Astrocyte (in vitro differentiated cells and primary cell): Measurements from ENCODE around the gene HOXA5. TPM values are rescaled to one million over a fixed set of nuclear protein-coding genes. Genes with fewer than 3 reads are reported as not detected.

ENCODE experiments used
- DNase-seq: peaks from one replicate; pipeline ENCODE4 v3.0.0-alpha.2; 2010; ENCODE audit warnings: low read depth
- FAIRE-seq: peaks from 2 replicates; lab custom pipeline; 2011; peaks lifted over from hg19 to GRCh38; lab: Jason Lieb, UNC
- H2AFZ ChIP-seq: 2 replicates; pipeline ENCODE4 v1.6.0; 2012; ENCODE audit warnings: low read depth, low read length, inconsistent platforms
- H3K27ac ChIP-seq: 2 replicates; pipeline ENCODE4 v1.5.1; 2011; ENCODE audit warnings: low read depth, low read length, inconsistent platforms
- H3K27me3 ChIP-seq: 2 replicates; pipeline ENCODE4 v1.6.0; 2011; ENCODE audit warnings: low read length, inconsistent platforms; ENCODE audit not compliant: insufficient read depth
- H3K36me3 ChIP-seq: 2 replicates; pipeline ENCODE4 v1.5.1; 2011; ENCODE audit warnings: low read length, inconsistent platforms; ENCODE audit not compliant: insufficient read depth
- H3K4me1 ChIP-seq: 2 replicates; pipeline ENCODE4 v1.5.1; 2011; ENCODE audit warnings: low read length, inconsistent platforms; ENCODE audit not compliant: insufficient read depth
- H3K4me2 ChIP-seq: 2 replicates; pipeline ENCODE4 v1.6.0; 2012; ENCODE audit warnings: low read length, inconsistent platforms
- H3K4me3 ChIP-seq: 2 replicates; pipeline ENCODE4 v1.5.1; 2011; ENCODE audit warnings: low read depth, mild to moderate bottlenecking, low read length, inconsistent platforms; ENCODE audit not compliant: insufficient read depth
- H3K79me2 ChIP-seq: 2 replicates; pipeline ENCODE4 v1.6.0; 2012; ENCODE audit warnings: mild to moderate bottlenecking, low read length, inconsistent platforms; ENCODE audit not compliant: insufficient read depth
- H3K9ac ChIP-seq: 2 replicates; pipeline ENCODE4 v1.6.0; 2012; ENCODE audit warnings: mild to moderate bottlenecking, low read length, inconsistent platforms
- H3K9me3 ChIP-seq: 2 replicates; pipeline ENCODE4 v1.5.1; 2012; ENCODE audit warnings: low read depth, mild to moderate bottlenecking, low read length, inconsistent platforms; ENCODE audit not compliant: insufficient read depth
- H4K20me1 ChIP-seq: 2 replicates; pipeline ENCODE4 v1.6.0; 2012; ENCODE audit warnings: low read length, inconsistent platforms; ENCODE audit not compliant: insufficient read depth
- H3K27ac Mint-ChIP-seq: one replicate; pipeline ENCODE4 v1.8.0; 2021; ENCODE audit warnings: mild to moderate bottlenecking, mixed read lengths; ENCODE audit not compliant: unreplicated experiment
- H3K27me3 Mint-ChIP-seq: one replicate; pipeline ENCODE4 v1.8.0; 2021; ENCODE audit warnings: low read depth, mixed read lengths; ENCODE audit not compliant: unreplicated experiment
- H3K36me3 Mint-ChIP-seq: one replicate; pipeline ENCODE4 v1.8.0; 2021; ENCODE audit warnings: low read depth, mixed read lengths; ENCODE audit not compliant: unreplicated experiment
- H3K4me1 Mint-ChIP-seq: one replicate; pipeline ENCODE4 v1.8.0; 2021; ENCODE audit warnings: low read depth, mixed read lengths; ENCODE audit not compliant: unreplicated experiment
- H3K4me3 Mint-ChIP-seq: one replicate; pipeline ENCODE4 v1.8.0; 2021; ENCODE audit warnings: mild to moderate bottlenecking, moderate library complexity, mixed read lengths; ENCODE audit not compliant: unreplicated experiment
- H3K9me3 Mint-ChIP-seq: one replicate; pipeline ENCODE4 v1.8.0; 2021; ENCODE audit warnings: mild to moderate bottlenecking, mixed read lengths; ENCODE audit not compliant: unreplicated experiment
- CTCF ChIP-seq: IDR thresholded peaks from 2 replicates; pipeline ENCODE4 v1.5.1; 2011; ENCODE audit warnings: low read depth, mild to moderate bottlenecking, inconsistent platforms, low read length, moderate library complexity; ENCODE audit not compliant: insufficient read depth
- EZH2 ChIP-seq: IDR thresholded peaks from 2 replicates; pipeline ENCODE4 v1.6.1; 2012; ENCODE audit warnings: mild to moderate bottlenecking, low read length, inconsistent platforms; ENCODE audit not compliant: insufficient read depth
- total RNA-seq: library from RNA; stranded (reverse); gene quantifications from 2 replicates; pipeline ENCODE4 v1.2.1, GENCODE V29; 2021

HOXA5 gene
- total RNA-seq, 1 donor from 2014 or later, result not detected

- Histone ChIP-seq H2AFZ (no peak overlapping the region), H3K9ac (no peak overlapping the region), H3K4me1 (peaks cover 5% of the 10 kb centered on the region), H3K4me3 (no peak overlapping the region), H3K27ac (no peak overlapping the region), H3K4me2 (peak overlapping the region; percentile 63), H3K27me3 (peaks cover 92% of the 10 kb centered on the region), H3K36me3 (no peaks in the 10 kb centered on the region), H3K9me3 (peaks cover 16% of the 10 kb centered on the region), H3K79me2 (no peaks in the 10 kb centered on the region), H4K20me1 (peaks cover 6% of the 10 kb centered on the region)
- Mint-ChIP-seq H3K27me3 (peaks cover 70% of the 10 kb centered on the region), H3K4me3 (no peak overlapping the region), H3K9me3 (peaks cover 30% of the 10 kb centered on the region), H3K27ac (no peak overlapping the region), H3K4me1 (no peaks in the 10 kb centered on the region), H3K36me3 (no peaks in the 10 kb centered on the region)
- FAIRE-seq, result no peak
- TF ChIP-seq EZH2, result peak; percentile 92
- TF ChIP-seq CTCF, result no peak
- DNase-seq, result no peak
Observed at GRCh38 chr7:27172823-27173510, 29.5 kb upstream of the HOXA5 start.

GRCh38 chr7:27172315-27172774 lies 28.9 kb upstream of the HOXA5 start:
- peak overlapping the region; percentile 80 for H3K27ac Mint-ChIP-seq
- no peak for TF ChIP-seq CTCF
- TF ChIP-seq EZH2, result no peak
- Histone ChIP-seq H3K9ac (no peak overlapping the region), H3K36me3 (no peaks in the 10 kb centered on the region), H3K4me3 (no peak overlapping the region), H3K79me2 (no peaks in the 10 kb centered on the region), H3K4me1 (peaks cover 5% of the 10 kb centered on the region), H4K20me1 (peaks cover 6% of the 10 kb centered on the region), H2AFZ (no peak overlapping the region), H3K27ac (no peak overlapping the region), H3K4me2 (no peak overlapping the region), H3K9me3 (peaks cover 16% of the 10 kb centered on the region), H3K27me3 (peaks cover 92% of the 10 kb centered on the region)
- FAIRE-seq, result no peak
- H3K4me3 Mint-ChIP-seq, result no peak overlapping the region
- no peak for DNase-seq
- H3K9me3 Mint-ChIP-seq, result peaks cover 30% of the 10 kb centered on the region
- peaks cover 70% of the 10 kb centered on the region for H3K27me3 Mint-ChIP-seq
- no peaks in the 10 kb centered on the region for H3K36me3 Mint-ChIP-seq
- H3K4me1 Mint-ChIP-seq, result no peaks in the 10 kb centered on the region

GRCh38 chr7:27171637-27172314 lies 28.3 kb upstream of the HOXA5 start:
- no peak for TF ChIP-seq EZH2
- TF ChIP-seq CTCF, result no peak
- Mint-ChIP-seq H3K9me3 (peaks cover 33% of the 10 kb centered on the region), H3K36me3 (no peaks in the 10 kb centered on the region), H3K27me3 (peaks cover 70% of the 10 kb centered on the region), H3K4me3 (no peak overlapping the region), H3K4me1 (no peaks in the 10 kb centered on the region), H3K27ac (peak overlapping the region; percentile 80)
- H3K9ac ChIP-seq, result no peak overlapping the region
- H3K79me2 ChIP-seq, result no peaks in the 10 kb centered on the region
- H3K4me3 ChIP-seq, result no peak overlapping the region
- peaks cover 16% of the 10 kb centered on the region for H3K9me3 ChIP-seq
- no peak overlapping the region for H3K27ac ChIP-seq
- no peak for DNase-seq
- no peak overlapping the region for H2AFZ ChIP-seq
- no peak for FAIRE-seq
- H4K20me1 ChIP-seq, result peaks cover 6% of the 10 kb centered on the region
- H3K27me3 ChIP-seq, result peaks cover 92% of the 10 kb centered on the region
- no peaks in the 10 kb centered on the region for H3K36me3 ChIP-seq
- peaks cover 5% of the 10 kb centered on the region for H3K4me1 ChIP-seq
- no peak overlapping the region for H3K4me2 ChIP-seq
